PC-3 (cell line): Measurements from ENCODE around the gene CCDC38. TPM values are rescaled to one million over a fixed set of nuclear protein-coding genes. Genes with fewer than 3 reads are reported as not detected.

Experiments used
- ATAC-seq: fragments of 200-7000 bp; cut with Tn5 transposase; 2 replicates; pipeline ENCODE4 v1.9.1; 2020; ENCODE audit warnings: mild to moderate bottlenecking, moderate library complexity
- BruUV-seq: library from RNA; stranded (reverse); fragments of 400-500 nt; replicated peaks from 2 replicates; lab custom pipeline; 2021; lab: Mats Ljungman, UMichigan
- CTCF ChIA-PET: fragments of 300-600 bp; sonication (Branson Sonifier 250); formaldehyde crosslinking; loops from one replicate; lab custom pipeline; 2022; ENCODE audit warnings: antibody characterized with exemption; lab: Charles Lee
- POLR2A ChIA-PET: fragments of 300-600 bp; sonication (Branson Sonifier 250); formaldehyde crosslinking; loops from one replicate; lab custom pipeline; 2022; ENCODE audit warnings: antibody characterized with exemption; ENCODE audit not compliant: unreplicated experiment; lab: Charles Lee
- DNase-seq: peaks from one replicate; pipeline ENCODE4 v3.0.0-alpha.2; 2015
- H2AFZ ChIP-seq: fragments of 300-600 bp; sonication (generic); 2 replicates; pipeline ENCODE4 v1.6.0; 2016; ENCODE audit warnings: antibody characterized with exemption, low read length
- H3F3A ChIP-seq: fragments of 300-600 bp; sonication (generic); one replicate; pipeline ENCODE4 v1.6.0; 2017; ENCODE audit warnings: antibody characterized with exemption, low read length, control low read depth, mild to moderate bottlenecking; ENCODE audit not compliant: unreplicated experiment
- H3K27ac ChIP-seq: fragments of 300-600 bp; sonication (generic); 2 replicates; pipeline ENCODE4 v1.5.1; 2016; ENCODE audit warnings: mild to moderate bottlenecking, low read length
- H3K27me3 ChIP-seq: fragments of 300-600 bp; sonication (generic); 2 replicates; pipeline ENCODE4 v1.6.1; 2016; ENCODE audit warnings: low read length, mixed read lengths
- H3K36me3 ChIP-seq: fragments of 300-600 bp; sonication (generic); 2 replicates; pipeline ENCODE4 v1.6.1; 2016; ENCODE audit warnings: low read depth, mixed run types, low read length, mixed read lengths
- H3K4me1 ChIP-seq: fragments of 300-600 bp; sonication (generic); 2 replicates; pipeline ENCODE4 v1.5.1; 2016; ENCODE audit warnings: low read length; ENCODE audit not compliant: insufficient read depth
- H3K4me2 ChIP-seq: fragments of 300-600 bp; sonication (generic); 2 replicates; pipeline ENCODE4 v1.6.0; 2016; ENCODE audit warnings: low read length
- H3K4me3 ChIP-seq: fragments of 300-600 bp; sonication (generic); 2 replicates; pipeline ENCODE4 v1.5.1; 2016; ENCODE audit warnings: mild to moderate bottlenecking, low read length, mixed read lengths
- H3K79me2 ChIP-seq: fragments of 300-600 bp; sonication (generic); 2 replicates; pipeline ENCODE4 v1.6.1; 2017; ENCODE audit warnings: low read length, mixed read lengths
- H3K9ac ChIP-seq: fragments of 300-600 bp; sonication (generic); 2 replicates; pipeline ENCODE4 v1.6.0; 2016; ENCODE audit warnings: mild to moderate bottlenecking, low read length
- H3K9me2 ChIP-seq: fragments of 300-600 bp; sonication (generic); replicated peaks from 2 replicates; pipeline ENCODE4 v1.6.1; 2016; ENCODE audit warnings: mixed run types, low read length, mixed read lengths
- H3K9me3 ChIP-seq: fragments of 300-600 bp; sonication (generic); 2 replicates; pipeline ENCODE4 v1.6.1; 2016; ENCODE audit warnings: low read length, mixed read lengths
- H4K20me1 ChIP-seq: fragments of 300-600 bp; sonication (generic); 2 replicates; pipeline ENCODE4 v1.6.1; 2016; ENCODE audit warnings: low read length, mixed read lengths
- EZH2 ChIP-seq: fragments of 300-600 bp; sonication (generic); IDR thresholded peaks from one replicate; pipeline ENCODE4 v1.6.1; 2017; ENCODE audit warnings: antibody characterized with exemption, mild to moderate bottlenecking, low read length; ENCODE audit not compliant: unreplicated experiment
- EZH2phosphoT487 ChIP-seq: fragments of 300-600 bp; sonication (generic); IDR thresholded peaks from 2 replicates; pipeline ENCODE4 v1.6.1; 2018; ENCODE audit warnings: mild to moderate bottlenecking, antibody characterized with exemption, low read length, borderline replicate concordance
- intact Hi-C: fragments of 100-400 bp; cut with micrococcal nuclease; formaldehyde crosslinking; loops from 2 replicates; pipeline ENCODE4 v1.9.0; 2023
- total RNA-seq: library from RNA; depleted of rRNA; stranded (reverse); fragments of >200 nt; gene quantifications from 2 replicates; pipeline ENCODE4 v1.2.3, GENCODE V29; 2014
- TF ChIP-seq, protein P1 (sequence below): fragments of 300-600 bp; sonication (generic); conservative IDR thresholded peaks from 2 replicates; pipeline ENCODE4 v1.5.1; 2017; ENCODE audit warnings: antibody characterized with exemption, low read depth, mild to moderate bottlenecking, low read length

Gene CCDC38
- total RNA-seq, 1 experiment from 2014 or later: not detected

GRCh38 chr12:95977764-95978305 lies 35.4 kb upstream of the CCDC38 start:
- TF ChIP-seq EZH2: no peak
- TF ChIP-seq EZH2phosphoT487: no peak
- TF ChIP-seq, protein P1, sequence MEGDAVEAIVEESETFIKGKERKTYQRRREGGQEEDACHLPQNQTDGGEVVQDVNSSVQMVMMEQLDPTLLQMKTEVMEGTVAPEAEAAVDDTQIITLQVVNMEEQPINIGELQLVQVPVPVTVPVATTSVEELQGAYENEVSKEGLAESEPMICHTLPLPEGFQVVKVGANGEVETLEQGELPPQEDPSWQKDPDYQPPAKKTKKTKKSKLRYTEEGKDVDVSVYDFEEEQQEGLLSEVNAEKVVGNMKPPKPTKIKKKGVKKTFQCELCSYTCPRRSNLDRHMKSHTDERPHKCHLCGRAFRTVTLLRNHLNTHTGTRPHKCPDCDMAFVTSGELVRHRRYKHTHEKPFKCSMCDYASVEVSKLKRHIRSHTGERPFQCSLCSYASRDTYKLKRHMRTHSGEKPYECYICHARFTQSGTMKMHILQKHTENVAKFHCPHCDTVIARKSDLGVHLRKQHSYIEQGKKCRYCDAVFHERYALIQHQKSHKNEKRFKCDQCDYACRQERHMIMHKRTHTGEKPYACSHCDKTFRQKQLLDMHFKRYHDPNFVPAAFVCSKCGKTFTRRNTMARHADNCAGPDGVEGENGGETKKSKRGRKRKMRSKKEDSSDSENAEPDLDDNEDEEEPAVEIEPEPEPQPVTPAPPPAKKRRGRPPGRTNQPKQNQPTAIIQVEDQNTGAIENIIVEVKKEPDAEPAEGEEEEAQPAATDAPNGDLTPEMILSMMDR: no peak
- Histone ChIP-seq H3K27ac (no peak overlapping the region), H3K36me3 (no peaks in the 10 kb centered on the region), H3K9ac (no peak overlapping the region), H3K4me2 (no peak overlapping the region), H3K4me1 (no peaks in the 10 kb centered on the region), H3F3A (no peaks in the 10 kb centered on the region), H3K4me3 (no peak overlapping the region), H3K79me2 (no peaks in the 10 kb centered on the region), H2AFZ (no peak overlapping the region), H3K9me2 (no peaks in the 10 kb centered on the region), H4K20me1 (no peaks in the 10 kb centered on the region), H3K9me3 (no peaks in the 10 kb centered on the region), H3K27me3 (no peaks in the 10 kb centered on the region)
- no TSS peak for BruUV-seq
- DNase-seq: no peak
- ChIA-PET CTCF (no interaction called here), POLR2A (no interaction called here)
- no peak for ATAC-seq
- intact Hi-C loops: no loop called here

DNA sequence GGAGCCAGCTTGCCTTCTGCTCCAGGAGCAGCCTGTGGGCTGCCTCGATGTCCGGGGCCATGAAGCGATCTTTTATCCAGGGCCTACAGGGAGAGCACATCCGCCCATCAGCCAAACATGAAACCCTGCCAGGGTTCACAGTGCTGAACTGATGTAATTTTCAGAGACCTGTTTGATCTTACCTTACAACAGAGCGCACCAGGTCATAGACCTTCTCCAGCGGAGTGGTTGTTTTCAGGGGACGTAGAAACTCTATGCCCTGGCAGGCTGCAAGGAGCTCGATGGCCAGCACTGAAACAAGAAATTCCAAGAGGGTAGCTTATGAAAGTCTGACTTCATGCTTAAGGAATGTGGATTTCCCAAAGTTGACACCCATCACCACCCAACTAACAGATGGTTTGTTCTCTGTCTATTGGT lies 34.0 kb upstream of the CCDC38 start:
- CTCF ChIA-PET: no interaction called here
- intact Hi-C loops: no loop called here
- H3K36me3 ChIP-seq: no peaks in the 10 kb centered on the region
- H3K4me3 ChIP-seq: no peak overlapping the region
- no peaks in the 10 kb centered on the region for H3F3A ChIP-seq
- no peaks in the 10 kb centered on the region for H3K79me2 ChIP-seq
- DNase-seq (peak; percentile 46), ATAC-seq (no peak)
- no peaks in the 10 kb centered on the region for H3K27me3 ChIP-seq
- no peak overlapping the region for H3K27ac ChIP-seq
- H3K9me3 ChIP-seq: no peaks in the 10 kb centered on the region
- TF ChIP-seq, protein P1: no peak
- TF ChIP-seq EZH2 (no peak), EZH2phosphoT487 (no peak)
- no peak overlapping the region for H3K4me2 ChIP-seq
- BruUV-seq: no TSS peak
- no peaks in the 10 kb centered on the region for H3K9me2 ChIP-seq
- no peak overlapping the region for H3K9ac ChIP-seq
- no peaks in the 10 kb centered on the region for H3K4me1 ChIP-seq
- no peaks in the 10 kb centered on the region for H4K20me1 ChIP-seq
- H2AFZ ChIP-seq: no peak overlapping the region
- POLR2A ChIA-PET: no interaction called here

GRCh38 chr12:95975491-95975890 lies 33.1 kb upstream of the CCDC38 start:
- Histone ChIP-seq H3K27me3 (no peaks in the 10 kb centered on the region), H3K9me2 (no peaks in the 10 kb centered on the region), H3K79me2 (no peaks in the 10 kb centered on the region), H4K20me1 (no peaks in the 10 kb centered on the region), H3K9ac (no peak overlapping the region), H3K36me3 (no peaks in the 10 kb centered on the region), H3K9me3 (no peaks in the 10 kb centered on the region), H3K4me3 (no peak overlapping the region), H3K4me2 (no peak overlapping the region), H3K27ac (no peak overlapping the region), H3K4me1 (no peaks in the 10 kb centered on the region), H2AFZ (no peak overlapping the region), H3F3A (no peaks in the 10 kb centered on the region)
- no TSS peak for BruUV-seq
- ATAC-seq: no peak
- TF ChIP-seq EZH2: no peak
- no peak for TF ChIP-seq EZH2phosphoT487
- TF ChIP-seq, protein P1: no peak
- ChIA-PET POLR2A (no interaction called here), CTCF (interaction anchor here (0.6 kb wide), 1 partner anchor 405 kb away, joined by 3 read pairs; no protein-coding TSS in a partner anchor)
- intact Hi-C loops: no loop called here
- no peak for DNase-seq
